Muscle layer of colon (tissue), 2 donors: ENCODE results near the gene TAOK1.
"Not testable (repeated sequence)": the region's sequence is repeated elsewhere in the genome, so short reads cannot be mapped to it uniquely, and the experiment has no call there.

Source experiments
- H3K27ac ChIP-seq: one replicate; pipeline ENCODE4 v1.7.0; 2013; ENCODE audit warnings: low read depth, mild to moderate bottlenecking, low read length, moderate library complexity
- H3K27me3 ChIP-seq, 2 donors: one replicate each; pipeline ENCODE4 v1.7.0; 2013; ENCODE audit warnings: low read length in 2 of 2, mild to moderate bottlenecking in 2 of 2; ENCODE audit not compliant: insufficient read depth in 2 of 2, control insufficient read depth in 1 of 2
- H3K36me3 ChIP-seq: one replicate; pipeline ENCODE4 v1.7.0; 2013; ENCODE audit warnings: mild to moderate bottlenecking, low read length; ENCODE audit not compliant: insufficient read depth
- H3K4me1 ChIP-seq: one replicate; pipeline ENCODE4 v1.7.0; 2013; ENCODE audit warnings: mild to moderate bottlenecking, low read length; ENCODE audit not compliant: insufficient read depth
- H3K4me3 ChIP-seq, 2 donors: one replicate each; pipeline ENCODE4 v1.7.0; 2013; ENCODE audit warnings: low read length in 2 of 2, low read depth in 1 of 2, mild to moderate bottlenecking in 1 of 2, moderate library complexity in 1 of 2
- H3K9ac ChIP-seq: one replicate; pipeline ENCODE4 v1.7.0; 2013; ENCODE audit warnings: low read length
- H3K9me3 ChIP-seq: one replicate; pipeline ENCODE4 v1.7.0; 2013; ENCODE audit warnings: mild to moderate bottlenecking, low read length
- donor health status: abdominal sarcoma.
- donor health status: Adenocarcinoma of cecum.

Gene TAOK1

GRCh38 chr17:29451121-29451742, 61.1 kb downstream of the TAOK1 start:
- H3K4me1 ChIP-seq, result peaks cover 5% of the 10 kb centered on the region
- H3K9me3 ChIP-seq, result no peaks in the 10 kb centered on the region
- no peak overlapping the region for H3K27ac ChIP-seq
- no peak overlapping the region for H3K9ac ChIP-seq
- no peaks in the 10 kb centered on the region for H3K27me3 ChIP-seq
- H3K36me3 ChIP-seq, result peaks cover 7% of the 10 kb centered on the region
- H3K4me3 ChIP-seq, result no peak overlapping the region

DNA sequence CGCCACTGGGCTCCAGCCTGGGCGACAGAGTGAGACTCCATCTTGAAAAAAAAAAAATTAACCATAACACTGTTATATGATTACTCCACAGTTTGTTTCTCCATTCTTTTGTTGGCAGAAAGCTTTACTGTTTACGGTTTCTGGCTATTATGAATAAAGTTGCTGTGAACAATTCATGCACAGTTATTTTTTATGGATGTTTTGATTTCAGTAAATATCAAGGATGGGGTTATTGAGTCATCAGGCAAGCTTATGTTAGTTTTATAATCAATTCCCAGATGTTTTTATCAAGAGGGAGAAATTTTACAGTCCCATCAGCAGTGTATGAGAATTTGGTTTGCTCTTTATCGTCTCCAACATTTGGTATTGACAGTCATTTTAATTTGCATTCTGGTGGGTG, 67.9 kb downstream of the TAOK1 start:
- Histone ChIP-seq H3K36me3 (no peaks in the 10 kb centered on the region), H3K9ac (no peak overlapping the region), H3K4me1 (no peaks in the 10 kb centered on the region), H3K27ac (no peak overlapping the region), H3K9me3 (no peaks in the 10 kb centered on the region), H3K27me3 (no peaks in the 10 kb centered on the region), H3K4me3 (no peak overlapping the region)

GRCh38 chr17:29461483-29462206, 71.5 kb downstream of the TAOK1 start:
- H3K9me3 ChIP-seq, result no peaks in the 10 kb centered on the region
- no peaks in the 10 kb centered on the region for H3K4me1 ChIP-seq
- no peak overlapping the region for H3K4me3 ChIP-seq
- no peaks in the 10 kb centered on the region for H3K36me3 ChIP-seq
- no peaks in the 10 kb centered on the region for H3K27me3 ChIP-seq
- H3K9ac ChIP-seq, result no peak overlapping the region
- H3K27ac ChIP-seq, result no peak overlapping the region

- Histone ChIP-seq H3K27me3 (no peaks in the 10 kb centered on the region), H3K4me3 (no peak overlapping the region), H3K4me1 (no peaks in the 10 kb centered on the region), H3K36me3 (no peaks in the 10 kb centered on the region), H3K9ac (no peak overlapping the region), H3K27ac (no peak overlapping the region), H3K9me3 (no peaks in the 10 kb centered on the region)
These were observed 79.1 kb downstream of the TAOK1 start for GRCh38 chr17:29469276-29469675.

GRCh38 chr17:29473437-29473836, 83.3 kb downstream of the TAOK1 start:
- not testable (repeated sequence) for H3K4me3 ChIP-seq, H3K27me3 ChIP-seq, H3K9ac ChIP-seq, H3K4me1 ChIP-seq, H3K36me3 ChIP-seq, H3K27ac ChIP-seq, H3K9me3 ChIP-seq

DNA sequence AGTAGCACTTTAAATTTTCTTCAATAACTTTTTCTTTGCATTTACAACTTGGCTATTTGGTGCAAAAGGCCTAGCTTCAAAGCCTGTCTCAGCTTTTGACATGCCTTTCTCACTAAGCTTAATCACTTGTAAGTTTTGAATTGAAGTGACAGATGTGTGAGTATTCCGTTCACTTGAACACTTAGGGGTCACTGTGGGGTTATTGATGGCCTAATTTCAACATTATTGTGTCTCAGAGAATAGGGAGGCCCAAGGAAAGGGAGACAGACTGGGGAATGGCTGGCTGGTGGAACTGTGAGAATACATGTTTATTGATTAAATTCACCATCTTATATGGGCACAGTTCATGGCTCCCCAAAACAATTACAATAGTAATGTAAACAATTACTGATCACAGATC, 84.1 kb downstream of the TAOK1 start:
- Histone ChIP-seq H3K9me3 (no peaks in the 10 kb centered on the region), H3K9ac (no peak overlapping the region), H3K27me3 (no peaks in the 10 kb centered on the region), H3K36me3 (peaks cover 3% of the 10 kb centered on the region), H3K4me3 (no peak overlapping the region), H3K27ac (no peak overlapping the region), H3K4me1 (no peaks in the 10 kb centered on the region)

DNA sequence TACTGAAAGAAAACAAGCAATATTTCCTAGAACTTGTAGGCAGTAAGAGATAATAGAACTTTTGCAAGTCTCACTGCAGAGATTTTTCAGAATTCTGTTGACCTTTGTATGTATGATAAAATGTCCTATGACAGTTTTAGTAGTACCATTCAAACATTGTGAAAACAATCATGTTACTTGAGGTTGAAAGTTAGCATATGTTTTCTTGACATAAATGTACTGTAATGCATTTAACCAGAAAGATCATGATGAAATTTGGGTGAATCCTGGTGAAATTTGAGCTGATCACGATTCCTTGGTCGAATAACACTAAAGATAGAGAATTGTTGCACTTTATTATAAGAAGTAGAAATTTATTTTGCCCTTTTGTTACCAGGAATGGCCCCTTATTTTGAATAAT, 85.7 kb downstream of the TAOK1 start:
- no peaks in the 10 kb centered on the region for H3K9me3 ChIP-seq
- no peaks in the 10 kb centered on the region for H3K4me1 ChIP-seq
- no peak overlapping the region for H3K9ac ChIP-seq
- H3K36me3 ChIP-seq, result peaks cover 9% of the 10 kb centered on the region
- H3K27ac ChIP-seq, result no peak overlapping the region
- H3K27me3 ChIP-seq, result no peaks in the 10 kb centered on the region
- H3K4me3 ChIP-seq, result no peak overlapping the region

- not testable (repeated sequence) for H3K9me3 ChIP-seq, H3K4me1 ChIP-seq, H3K9ac ChIP-seq, H3K27ac ChIP-seq, H3K4me3 ChIP-seq, H3K27me3 ChIP-seq
- peaks cover 17% of the 10 kb centered on the region for H3K36me3 ChIP-seq
These were observed 90.2 kb downstream of the TAOK1 start for GRCh38 chr17:29480249-29480928.

- Histone ChIP-seq H3K4me1 (no peaks in the 10 kb centered on the region), H3K9ac (no peak overlapping the region), H3K9me3 (no peaks in the 10 kb centered on the region), H3K36me3 (peaks cover 21% of the 10 kb centered on the region), H3K4me3 (no peak overlapping the region), H3K27me3 (no peaks in the 10 kb centered on the region), H3K27ac (no peak overlapping the region)
These were observed 93.3 kb downstream of the TAOK1 start for GRCh38 chr17:29483503-29483902.

GRCh38 chr17:29495011-29495410, 104.8 kb downstream of the TAOK1 start:
- H3K4me3 ChIP-seq, result no peak overlapping the region
- no peak overlapping the region for H3K9ac ChIP-seq
- H3K36me3 ChIP-seq, result peaks cover 27% of the 10 kb centered on the region
- H3K9me3 ChIP-seq, result no peaks in the 10 kb centered on the region
- no peaks in the 10 kb centered on the region for H3K4me1 ChIP-seq
- H3K27me3 ChIP-seq, result no peaks in the 10 kb centered on the region
- no peak overlapping the region for H3K27ac ChIP-seq

DNA sequence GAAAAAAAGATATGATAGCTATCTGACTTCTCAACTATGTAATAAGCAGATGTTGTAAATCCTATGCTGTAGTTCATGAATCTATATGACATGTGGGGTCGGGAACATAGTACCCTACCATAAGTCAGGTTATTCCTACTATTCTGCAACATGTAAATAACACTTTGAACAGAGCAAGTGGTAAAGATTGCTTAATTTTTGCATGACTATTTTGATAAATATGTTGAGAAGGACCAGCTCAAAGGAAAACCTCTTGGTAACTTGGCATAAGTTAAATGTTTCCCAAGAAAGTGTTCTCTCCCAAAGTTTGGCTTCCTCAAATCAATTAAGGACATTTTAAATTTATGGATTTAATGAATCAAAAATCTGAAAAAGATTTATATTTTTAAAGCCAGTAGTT, 114.5 kb downstream of the TAOK1 start:
- Histone ChIP-seq H3K4me3 (no peak overlapping the region), H3K4me1 (no peaks in the 10 kb centered on the region), H3K36me3 (peaks cover 36% of the 10 kb centered on the region), H3K9ac (no peak overlapping the region), H3K27ac (no peak overlapping the region), H3K9me3 (no peaks in the 10 kb centered on the region), H3K27me3 (no peaks in the 10 kb centered on the region)
